Neural progenitor cell (in vitro differentiated cells): Measurements from ENCODE around the gene MOGAT1. TPM values are rescaled to one million over a fixed set of nuclear protein-coding genes. Genes with fewer than 3 reads are reported as not detected.
"Not testable (repeated sequence)": the region's sequence is repeated elsewhere in the genome, so short reads cannot be mapped to it uniquely, and the experiment has no call there.

ENCODE experiments used
- DNase-seq: peaks from one replicate; pipeline ENCODE4 v3.0.0-alpha.2; 2016; ENCODE audit warnings: low spot score
- H2AFZ ChIP-seq: fragments of 200-600 bp; sonication (generic); replicated peaks from 2 replicates; pipeline ENCODE4 v1.6.1; 2016; ENCODE audit warnings: antibody characterized with exemption
- H3F3A ChIP-seq: fragments of 200-600 bp; sonication (generic); 2 replicates; pipeline ENCODE4 v1.6.1; 2016; ENCODE audit warnings: antibody characterized with exemption, low read depth
- H3K27ac ChIP-seq: fragments of 200-600 bp; sonication (generic); 2 replicates; pipeline ENCODE4 v1.5.1; 2016; ENCODE audit warnings: mild to moderate bottlenecking
- H3K27me3 ChIP-seq: fragments of 200-600 bp; sonication (generic); 2 replicates; pipeline ENCODE4 v1.6.1; 2016; ENCODE audit warnings: mild to moderate bottlenecking, moderate library complexity
- H3K36me3 ChIP-seq: fragments of 200-600 bp; sonication (generic); 2 replicates; pipeline ENCODE4 v1.5.1; 2016
- H3K4me1 ChIP-seq: fragments of 200-600 bp; sonication (generic); 2 replicates; pipeline ENCODE4 v1.6.1; 2016; ENCODE audit warnings: mixed run types
- H3K4me2 ChIP-seq: fragments of 200-600 bp; sonication (generic); 2 replicates; pipeline ENCODE4 v1.6.1; 2016
- H3K4me3 ChIP-seq: fragments of 200-600 bp; sonication (generic); 2 replicates; pipeline ENCODE4 v1.5.1; 2016
- H3K79me2 ChIP-seq: fragments of 200-600 bp; sonication (generic); 2 replicates; pipeline ENCODE4 v1.6.1; 2016; ENCODE audit warnings: low read depth
- H3K9ac ChIP-seq: fragments of 200-600 bp; sonication (generic); 2 replicates; pipeline ENCODE4 v1.6.1; 2016
- H3K9me3 ChIP-seq: fragments of 200-600 bp; sonication (generic); 2 replicates; pipeline ENCODE4 v1.5.1; 2016; ENCODE audit warnings: low read depth
- H4K20me1 ChIP-seq: fragments of 200-600 bp; sonication (generic); 2 replicates; pipeline ENCODE4 v1.6.1; 2016; ENCODE audit warnings: low read depth
- H3K27ac Mint-ChIP-seq: 3 replicates; pipeline ENCODE4 v1.8.0; 2021; ENCODE audit warnings: mixed read lengths
- H3K27me3 Mint-ChIP-seq: 2 replicates; pipeline ENCODE4 v1.8.0; 2022; ENCODE audit warnings: low read depth, mild to moderate bottlenecking, inconsistent platforms, moderate library complexity, mixed read lengths; ENCODE audit not compliant: insufficient read depth
- H3K36me3 Mint-ChIP-seq: 3 replicates; pipeline ENCODE4 v1.8.0; 2021; ENCODE audit warnings: mixed read lengths
- H3K4me1 Mint-ChIP-seq: 3 replicates; pipeline ENCODE4 v1.8.0; 2021; ENCODE audit warnings: mixed read lengths
- H3K4me3 Mint-ChIP-seq: 3 replicates; pipeline ENCODE4 v1.8.0; 2021; ENCODE audit warnings: mild to moderate bottlenecking, moderate library complexity, mixed read lengths
- H3K9me3 Mint-ChIP-seq: 3 replicates; pipeline ENCODE4 v1.8.0; 2020; ENCODE audit warnings: mixed read lengths
- EZH2 ChIP-seq: fragments of 200-600 bp; sonication (generic); IDR thresholded peaks from 2 replicates; pipeline ENCODE4 v1.6.1; 2017; ENCODE audit warnings: antibody characterized with exemption, mild to moderate bottlenecking, moderate library complexity
- EZH2phosphoT487 ChIP-seq: fragments of 200-600 bp; sonication (generic); IDR thresholded peaks from 2 replicates; pipeline ENCODE4 v1.6.1; 2017; ENCODE audit warnings: antibody characterized with exemption
- total RNA-seq: library from RNA; depleted of rRNA; stranded (reverse); fragments of >200 nt; gene quantifications from 2 replicates; pipeline ENCODE4 v1.2.3, GENCODE V29; 2015; ENCODE audit warnings: low replicate concordance
- TF ChIP-seq, protein P1 (sequence below): fragments of 200-600 bp; sonication (generic); IDR thresholded peaks from 2 replicates; pipeline ENCODE4 v1.5.1; 2017; ENCODE audit warnings: antibody characterized with exemption, mild to moderate bottlenecking

MOGAT1 gene
- total RNA-seq, 1 donor from 2014 or later, result 2.0 TPM

DNA sequence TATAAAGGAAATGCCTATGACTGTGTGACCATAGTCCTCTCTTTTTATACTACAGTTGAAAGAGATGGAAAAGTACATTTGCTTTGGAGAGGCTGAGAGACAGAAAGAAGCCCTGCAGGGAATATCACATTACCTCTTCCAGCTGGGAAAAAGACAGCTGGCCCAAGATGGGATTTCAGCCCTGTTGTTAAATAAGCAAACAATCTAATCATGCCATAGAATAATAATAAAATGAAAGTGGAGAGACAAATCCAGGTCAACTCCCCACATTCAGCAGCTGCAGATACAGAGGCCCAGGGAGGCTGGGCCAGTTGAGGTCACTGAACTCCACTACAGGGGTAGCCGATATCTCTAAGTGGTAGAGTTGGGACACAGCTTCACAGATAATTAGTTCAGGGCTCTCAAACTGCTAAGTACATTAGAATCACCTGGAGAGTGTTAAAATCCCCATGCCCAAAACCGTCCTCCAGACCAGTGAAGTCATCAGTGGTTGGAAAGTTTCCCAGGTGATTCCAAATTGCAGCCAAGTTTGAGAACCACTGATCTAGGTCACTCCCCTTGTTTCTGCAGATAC is 81.9 kb downstream of the MOGAT1 start:
- H3K4me1 ChIP-seq, result peaks cover 36% of the 10 kb centered on the region
- H3K36me3 ChIP-seq, result no peaks in the 10 kb centered on the region
- H3K4me2 ChIP-seq, result peak overlapping the region; percentile 71
- Mint-ChIP-seq H3K9me3 (no peaks in the 10 kb centered on the region), H3K4me1 (peaks cover 38% of the 10 kb centered on the region), H3K27ac (peak overlapping the region; percentile 57), H3K36me3 (no peaks in the 10 kb centered on the region), H3K4me3 (no peak overlapping the region), H3K27me3 (peaks cover 23% of the 10 kb centered on the region)
- H3F3A ChIP-seq, result peaks cover 33% of the 10 kb centered on the region
- H3K27me3 ChIP-seq, result peaks cover 81% of the 10 kb centered on the region
- no peak overlapping the region for H3K9ac ChIP-seq
- TF ChIP-seq, protein P1, sequence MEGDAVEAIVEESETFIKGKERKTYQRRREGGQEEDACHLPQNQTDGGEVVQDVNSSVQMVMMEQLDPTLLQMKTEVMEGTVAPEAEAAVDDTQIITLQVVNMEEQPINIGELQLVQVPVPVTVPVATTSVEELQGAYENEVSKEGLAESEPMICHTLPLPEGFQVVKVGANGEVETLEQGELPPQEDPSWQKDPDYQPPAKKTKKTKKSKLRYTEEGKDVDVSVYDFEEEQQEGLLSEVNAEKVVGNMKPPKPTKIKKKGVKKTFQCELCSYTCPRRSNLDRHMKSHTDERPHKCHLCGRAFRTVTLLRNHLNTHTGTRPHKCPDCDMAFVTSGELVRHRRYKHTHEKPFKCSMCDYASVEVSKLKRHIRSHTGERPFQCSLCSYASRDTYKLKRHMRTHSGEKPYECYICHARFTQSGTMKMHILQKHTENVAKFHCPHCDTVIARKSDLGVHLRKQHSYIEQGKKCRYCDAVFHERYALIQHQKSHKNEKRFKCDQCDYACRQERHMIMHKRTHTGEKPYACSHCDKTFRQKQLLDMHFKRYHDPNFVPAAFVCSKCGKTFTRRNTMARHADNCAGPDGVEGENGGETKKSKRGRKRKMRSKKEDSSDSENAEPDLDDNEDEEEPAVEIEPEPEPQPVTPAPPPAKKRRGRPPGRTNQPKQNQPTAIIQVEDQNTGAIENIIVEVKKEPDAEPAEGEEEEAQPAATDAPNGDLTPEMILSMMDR, result no peak
- TF ChIP-seq EZH2phosphoT487, result no peak
- no peak for TF ChIP-seq EZH2
- H3K9me3 ChIP-seq, result no peaks in the 10 kb centered on the region
- no peak overlapping the region for H2AFZ ChIP-seq
- peak overlapping the region; percentile 89 for H3K27ac ChIP-seq
- H3K4me3 ChIP-seq, result peak overlapping the region; percentile 24
- H4K20me1 ChIP-seq, result peaks cover 23% of the 10 kb centered on the region
- no peaks in the 10 kb centered on the region for H3K79me2 ChIP-seq
- peak; percentile 55 for DNase-seq

DNA sequence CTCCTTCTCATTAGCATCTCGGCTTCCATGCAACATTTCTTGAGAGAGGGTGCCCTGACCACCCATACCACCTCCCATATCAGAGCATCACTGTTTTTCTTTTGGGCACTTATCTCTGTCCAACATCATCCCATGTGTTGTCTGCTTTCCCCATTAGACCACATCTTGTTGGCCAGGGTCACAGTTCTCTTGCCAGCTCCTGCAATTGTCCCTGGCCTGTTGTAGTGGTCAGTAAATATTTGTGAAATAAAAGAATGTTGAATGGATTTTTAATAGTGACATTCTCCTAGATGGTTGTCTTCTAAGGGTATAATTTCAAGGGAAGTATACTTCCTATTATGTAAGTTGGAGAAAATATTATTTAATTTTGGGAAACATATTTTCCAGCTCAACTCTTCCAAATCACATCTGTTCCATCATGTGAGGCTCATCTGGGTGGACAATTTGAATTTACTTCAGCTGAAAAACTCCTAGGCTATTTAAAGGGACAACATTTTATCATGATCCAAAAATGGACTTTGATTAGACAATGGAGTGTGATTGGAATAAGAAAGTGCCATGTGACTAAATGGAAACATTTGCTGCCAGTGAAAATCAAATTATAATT is 83.0 kb downstream of the MOGAT1 start:
- H3K4me2 ChIP-seq, result no peak overlapping the region
- Mint-ChIP-seq H3K27me3 (peaks cover 29% of the 10 kb centered on the region), H3K9me3 (no peaks in the 10 kb centered on the region), H3K4me3 (no peak overlapping the region), H3K27ac (no peak overlapping the region), H3K36me3 (no peaks in the 10 kb centered on the region), H3K4me1 (peaks cover 38% of the 10 kb centered on the region)
- no peaks in the 10 kb centered on the region for H3K79me2 ChIP-seq
- peaks cover 33% of the 10 kb centered on the region for H3F3A ChIP-seq
- no peaks in the 10 kb centered on the region for H3K36me3 ChIP-seq
- no peak overlapping the region for H2AFZ ChIP-seq
- TF ChIP-seq EZH2phosphoT487 (no peak), EZH2 (no peak)
- TF ChIP-seq, protein P1, result no peak
- H3K27ac ChIP-seq, result no peak overlapping the region
- DNase-seq, result no peak
- H3K27me3 ChIP-seq, result peaks cover 81% of the 10 kb centered on the region
- H3K4me1 ChIP-seq, result peaks cover 36% of the 10 kb centered on the region
- H3K9me3 ChIP-seq, result no peaks in the 10 kb centered on the region
- H4K20me1 ChIP-seq, result peaks cover 23% of the 10 kb centered on the region
- no peak overlapping the region for H3K9ac ChIP-seq
- H3K4me3 ChIP-seq, result no peak overlapping the region

DNA sequence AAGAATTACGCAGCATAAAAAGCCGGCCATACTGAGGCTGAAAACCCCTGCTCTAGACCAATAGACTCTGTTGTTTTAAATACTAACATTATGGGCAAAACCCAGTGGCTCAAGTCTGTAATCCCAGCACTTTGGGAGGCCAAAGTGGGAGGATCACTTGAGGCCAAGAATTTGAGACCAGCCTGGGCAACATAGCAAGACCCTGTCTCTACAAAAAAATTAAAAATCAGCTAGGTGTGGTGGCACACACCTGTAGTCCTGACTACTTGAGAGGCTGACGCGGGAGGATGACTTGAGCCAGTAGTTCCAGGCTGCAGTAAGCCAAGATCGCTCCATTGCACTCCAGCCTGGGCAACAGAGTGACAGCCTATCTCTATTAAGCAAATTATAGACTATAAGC is 84.1 kb downstream of the MOGAT1 start:
- H3K9me3 ChIP-seq, H3K36me3 ChIP-seq, H3K4me3 Mint-ChIP-seq, H3K4me3 ChIP-seq, H3K4me2 ChIP-seq, DNase-seq, H3K79me2 ChIP-seq, H3K9me3 Mint-ChIP-seq, H3K36me3 Mint-ChIP-seq, H2AFZ ChIP-seq, H3K27ac ChIP-seq, H3K27ac Mint-ChIP-seq, H3K9ac ChIP-seq: not testable (repeated sequence)
- H3K4me1 ChIP-seq, result peaks cover 42% of the 10 kb centered on the region
- peaks cover 23% of the 10 kb centered on the region for H4K20me1 ChIP-seq
- H3F3A ChIP-seq, result peaks cover 38% of the 10 kb centered on the region
- H3K4me1 Mint-ChIP-seq, result peaks cover 41% of the 10 kb centered on the region
- peaks cover 29% of the 10 kb centered on the region for H3K27me3 Mint-ChIP-seq
- peaks cover 69% of the 10 kb centered on the region for H3K27me3 ChIP-seq

DNA sequence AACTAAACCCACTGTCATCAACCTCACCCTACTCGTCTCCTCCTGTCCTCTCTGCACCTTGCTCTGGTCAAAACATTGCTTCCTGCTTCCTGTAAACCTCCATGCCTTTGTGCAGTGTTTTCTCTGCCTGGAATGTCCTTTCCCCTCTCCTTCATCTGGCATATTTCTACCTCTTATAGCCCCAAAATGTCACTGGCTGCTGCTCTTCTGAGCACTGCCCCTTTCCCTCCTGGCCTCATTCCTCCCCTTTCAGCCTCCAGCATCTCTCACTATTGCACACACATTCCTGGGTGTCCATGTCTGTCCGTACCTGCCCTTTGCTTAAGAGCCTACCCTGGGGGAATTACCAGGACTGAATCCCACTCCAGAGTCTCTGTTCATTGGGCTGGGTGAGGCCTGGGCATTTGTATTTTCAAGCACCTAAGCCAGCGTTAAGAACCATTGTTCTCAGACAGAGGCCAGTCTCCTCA is 84.9 kb downstream of the MOGAT1 start:
- Mint-ChIP-seq H3K4me1 (peaks cover 41% of the 10 kb centered on the region), H3K27ac (no peak overlapping the region), H3K4me3 (no peak overlapping the region), H3K9me3 (no peaks in the 10 kb centered on the region), H3K36me3 (no peaks in the 10 kb centered on the region), H3K27me3 (peaks cover 27% of the 10 kb centered on the region)
- H3K27me3 ChIP-seq, result peaks cover 61% of the 10 kb centered on the region
- TF ChIP-seq EZH2 (no peak), EZH2phosphoT487 (no peak)
- TF ChIP-seq, protein P1, result no peak
- no peak overlapping the region for H2AFZ ChIP-seq
- H3K9me3 ChIP-seq, result no peaks in the 10 kb centered on the region
- H4K20me1 ChIP-seq, result peaks cover 23% of the 10 kb centered on the region
- no peak overlapping the region for H3K4me3 ChIP-seq
- peaks cover 40% of the 10 kb centered on the region for H3F3A ChIP-seq
- H3K4me1 ChIP-seq, result peaks cover 42% of the 10 kb centered on the region
- no peak overlapping the region for H3K27ac ChIP-seq
- H3K36me3 ChIP-seq, result no peaks in the 10 kb centered on the region
- peak; percentile 48 for DNase-seq
- peak overlapping the region; percentile 5 for H3K4me2 ChIP-seq
- no peaks in the 10 kb centered on the region for H3K79me2 ChIP-seq
- H3K9ac ChIP-seq, result no peak overlapping the region
